GM21786 (cell line): ENCODE results near the gene COPB1.
A peak's percentile ranks its signal among the peaks of the same experiment; 100 is the strongest.

Experiments used
- ATAC-seq: cut with Tn5 transposase; IDR thresholded peaks from one replicate; pipeline ENCODE4 v1.9.1; 2021; ENCODE audit not compliant: unreplicated experiment

Gene COPB1

GRCh38 chr11:14435717-14436512, 63.7 kb downstream of the COPB1 start:
- ATAC-seq, result no peak

- ATAC-seq, result no peak
Observed at GRCh38 chr11:14425621-14426020, 74.0 kb downstream of the COPB1 start.

- no peak for ATAC-seq
Observed at GRCh38 chr11:14424096-14424495, 75.5 kb downstream of the COPB1 start.

GRCh38 chr11:14423633-14424032, 76.0 kb downstream of the COPB1 start:
- ATAC-seq, result no peak

GRCh38 chr11:14422814-14423182, 76.8 kb downstream of the COPB1 start:
- no peak for ATAC-seq

GRCh38 chr11:14422052-14422813, 77.4 kb downstream of the COPB1 start:
- ATAC-seq, result no peak

- ATAC-seq, result no peak
Observed at GRCh38 chr11:14420223-14420622, 79.4 kb downstream of the COPB1 start.

- no peak for ATAC-seq
Observed at GRCh38 chr11:14418801-14419417, 80.7 kb downstream of the COPB1 start.

GRCh38 chr11:14417617-14418374, 81.8 kb downstream of the COPB1 start:
- no peak for ATAC-seq

GRCh38 chr11:14417186-14417585, 82.4 kb downstream of the COPB1 start:
- ATAC-seq, result no peak

- ATAC-seq, result peak; percentile 85
Observed at GRCh38 chr11:14414470-14415461, 84.8 kb downstream of the COPB1 start.

- no peak for ATAC-seq
Observed at GRCh38 chr11:14413307-14414069, 86.1 kb downstream of the COPB1 start.

GRCh38 chr11:14411818-14412217, 87.8 kb downstream of the COPB1 start:
- no peak for ATAC-seq

- no peak for ATAC-seq
Observed at GRCh38 chr11:14409891-14410290, 89.7 kb downstream of the COPB1 start.

- no peak for ATAC-seq
Observed at GRCh38 chr11:14408612-14409011, 91.0 kb downstream of the COPB1 start.
